Body of pancreas (tissue), 4 donors: ENCODE measurements around the gene PRPSAP1. TPM values are rescaled to one million over a fixed set of nuclear protein-coding genes. Genes with fewer than 3 reads are reported as not detected.

Source experiments
- ATAC-seq: fragments of 150-250 bp; one replicate; pipeline ENCODE4 v1.9.1; 2016
- DNase-seq, 4 donors: peaks; one replicate each; pipeline ENCODE4 v3.0.0-alpha.2; 2019
- H3K27ac ChIP-seq, 4 donors: fragments of 200-600 bp; sonication (generic); 1 replicate in 3 of 4; 2 replicates in 1 of 4; pipeline versions ENCODE4 v1.5.1 to v1.6.1; 2016 to 2019; ENCODE audit warnings: mild to moderate bottlenecking in 1 of 4, mixed read lengths in 1 of 4, moderate library complexity in 1 of 4
- H3K27me3 ChIP-seq, 2 donors: fragments of 200-600 bp; sonication (generic); one replicate each; pipeline ENCODE4 v1.6.0; 2016; ENCODE audit warnings: mild to moderate bottlenecking in 1 of 2
- H3K36me3 ChIP-seq, 2 donors: fragments of 200-600 bp; sonication (generic); replicated peaks in 1 of 2; 2 replicates each; pipeline ENCODE4 v1.5.1; 2016; ENCODE audit warnings: low read depth in 2 of 2; ENCODE audit not compliant: insufficient read depth in 1 of 2
- H3K4me1 ChIP-seq: fragments of 200-600 bp; sonication (generic); one replicate; pipeline ENCODE4 v1.6.0; 2016
- H3K4me3 ChIP-seq, 2 donors: fragments of 200-600 bp; sonication (generic); 1 replicate in 1 of 2; 2 replicates in 1 of 2; pipeline ENCODE4 v1.5.1; 2016 to 2019
- H3K9me3 ChIP-seq, 3 donors: fragments of 200-600 bp; sonication (generic); 1 replicate in 2 of 3; 2 replicates in 1 of 3; pipeline ENCODE4 v1.5.1; 2016
- CTCF ChIP-seq, 7 experiments: fragments of 450-650 bp in 4 of 7; fragments of 200-600 bp in 3 of 7; sonication (generic) in 3 of 7; IDR thresholded peaks; one replicate each; pipeline ENCODE4 v1.5.1; 2016 to 2019; ENCODE audit warnings: antibody characterized with exemption in 7 of 7
- POLR2A ChIP-seq, 3 donors: fragments of 450-650 bp; IDR thresholded peaks; one replicate each; pipeline ENCODE4 v1.6.1; 2016; ENCODE audit warnings: antibody characterized with exemption in 3 of 3, mild to moderate bottlenecking in 2 of 3
- WGBS, 2 donors: methylation state at CpG; one replicate each; pipeline ENCODE4 v1.1.5; 2017; 5-methylcytosine and 5-hydroxymethylcytosine counted together
- intact Hi-C: fragments of 100-400 bp; cut with DNase I; formaldehyde crosslinking; loops from one replicate; pipeline ENCODE4 v1.15.1; 2023
- small RNA-seq: library from RNA; depleted of rRNA; stranded (forward); fragments of <200 nt; gene quantifications from one replicate; pipeline ENCODE3, GENCODE V24; 2016
- total RNA-seq, 2 donors: library from RNA; depleted of rRNA; stranded (reverse); fragments of >200 nt; gene quantifications; one replicate each; pipeline ENCODE4 v1.1.0, GENCODE V29; 2016

Gene PRPSAP1
- total RNA-seq, 2 donors from 2014 or later: 34.8 to 55.7 TPM

- WGBS, 2 donors: 85 to 88% methylated on average over 5 of the region's 5 CpGs
Measured at GRCh38 chr17:76260669-76261068, 93.0 kb downstream of the PRPSAP1 start.

GRCh38 chr17:76260220-76260619 is 93.5 kb downstream of the PRPSAP1 start:
- TF ChIP-seq POLR2A (IDR thresholded peaks at IDR 0.05) (no peak), CTCF (IDR thresholded peaks at IDR 0.05) (no peak)
- WGBS, 2 donors: 90% methylated on average over 7 of the region's 7 CpGs

More at GRCh38 chr17:76260669-76261068, 93.0 kb downstream of the PRPSAP1 start:
- Histone ChIP-seq H3K4me3 (no peak overlapping the region), H3K9me3 (no peaks in the 10 kb centered on the region), H3K27me3 (no peaks in the 10 kb centered on the region), H3K27ac (peak overlapping the region in 3 of 4 donors; percentile 85 to 94 (median 93)), H3K36me3 (no peaks in the 10 kb centered on the region), H3K4me1 (peaks cover 71% of the 10 kb centered on the region)
- TF ChIP-seq POLR2A (IDR thresholded peaks at IDR 0.05) (no peak), CTCF (IDR thresholded peaks at IDR 0.05) (no peak)
- intact Hi-C loops: no loop called here
- ATAC-seq (no peak), DNase-seq (no peak)

More at GRCh38 chr17:76260220-76260619, 93.5 kb downstream of the PRPSAP1 start:
- H3K27ac ChIP-seq: peak overlapping the region; percentile 12 to 94 (median 89)
- intact Hi-C loops: no loop called here
- H3K4me1 ChIP-seq: peaks cover 71% of the 10 kb centered on the region
- DNase-seq: no peak
- no peak for ATAC-seq
- H3K4me3 ChIP-seq: no peak overlapping the region
- no peaks in the 10 kb centered on the region for H3K36me3 ChIP-seq
- no peaks in the 10 kb centered on the region for H3K27me3 ChIP-seq
- no peaks in the 10 kb centered on the region for H3K9me3 ChIP-seq

Small RNA genes within 50 kb of the gene (small RNA-seq; reads per million reads assigned to genes)
- not detected for gene RF00019
- not detected for gene RNU6-24P

Other genes with a start within 250 kb of the PRPSAP1 start
- gene FOXJ1, start 212.7 kb downstream of the PRPSAP1 start, total RNA-seq: 1 to 10 TPM in 1 of 2 donors, under 1 TPM in 1; 0.33 to 3.4 TPM
- gene RNF157, start 113.4 kb downstream of the PRPSAP1 start, total RNA-seq: 10 to 100 TPM in 1 of 2 donors, 1 to 10 TPM in 1; 4.7 to 29.3 TPM
- 1 to 10 TPM; 4.2 to 7.3 TPM for gene UBALD2, start 88.6 kb downstream of the PRPSAP1 start, total RNA-seq
- gene QRICH2, start 45.6 kb downstream of the PRPSAP1 start, total RNA-seq: 1 to 10 TPM in 1 of 2 donors, under 1 TPM in 1; 0.66 to 1.6 TPM
- gene SPHK1, start 30.7 kb upstream of the PRPSAP1 start, total RNA-seq: 10 to 100 TPM; 12.2 to 46.5 TPM
- 10 to 100 TPM; 17.1 to 30.3 TPM for gene UBE2O, start 99.2 kb upstream of the PRPSAP1 start, total RNA-seq
- not detected for gene AANAT, start 113.7 kb upstream of the PRPSAP1 start, total RNA-seq
- gene RHBDF2, start 147.5 kb upstream of the PRPSAP1 start, total RNA-seq: 10 to 100 TPM; 23.1 to 48.1 TPM
- 10 to 100 TPM in 1 of 2 donors, 1 to 10 TPM in 1; 9.6 to 21.1 TPM for gene CYGB, start 183.8 kb upstream of the PRPSAP1 start, total RNA-seq
- 1 to 10 TPM in 1 of 2 donors, under 1 TPM in 1; 0.52 to 4.6 TPM for gene PRCD, start 186.1 kb upstream of the PRPSAP1 start, total RNA-seq
- 10 to 100 TPM in 1 of 2 donors, 1 to 10 TPM in 1; 6.9 to 10.1 TPM for gene ST6GALNAC2, start 231.9 kb upstream of the PRPSAP1 start, total RNA-seq